Right atrium auricular region (tissue), 2 donors: ENCODE measurements around the gene ZCWPW1. TPM values are rescaled to one million over a fixed set of nuclear protein-coding genes. Genes with fewer than 3 reads are reported as not detected.
"Not testable (repeated sequence)": the region's sequence is repeated elsewhere in the genome, so short reads cannot be mapped to it uniquely, and the experiment has no call there.

Experiments
- DNase-seq: peaks from one replicate; pipeline ENCODE4 v3.0.0-alpha.2; 2019; ENCODE audit warnings: low spot score
- H3K27ac ChIP-seq, 2 donors: fragments of 200-600 bp; sonication (generic); 1 replicate in 1 of 2; 2 replicates in 1 of 2; pipeline ENCODE4 v1.5.1; 2016 to 2019
- H3K27me3 ChIP-seq, 2 donors: fragments of 200-600 bp; sonication (generic); one replicate each; pipeline versions ENCODE4 v1.5.1 to v1.6.0; 2017 to 2019
- H3K36me3 ChIP-seq: fragments of 200-600 bp; sonication (generic); one replicate; pipeline ENCODE4 v1.5.1; 2016
- H3K4me1 ChIP-seq, 2 donors: fragments of 200-600 bp; sonication (generic); one replicate each; pipeline versions ENCODE4 v1.5.1 to v1.6.0; 2017 to 2019
- H3K4me3 ChIP-seq, 2 donors: fragments of 200-600 bp; sonication (generic); 1 replicate in 1 of 2; 2 replicates in 1 of 2; pipeline ENCODE4 v1.5.1; 2017 to 2019; ENCODE audit warnings: mild to moderate bottlenecking in 1 of 2, moderate library complexity in 1 of 2
- H3K9me3 ChIP-seq, 2 donors: fragments of 200-600 bp; sonication (generic); one replicate each; pipeline ENCODE4 v1.5.1; 2019
- CTCF ChIP-seq, 2 donors: fragments of 200-600 bp; sonication (generic); IDR thresholded peaks; one replicate each; pipeline ENCODE4 v1.5.1; 2019; ENCODE audit warnings: antibody characterized with exemption in 2 of 2
- total RNA-seq, 2 donors: library from RNA; depleted of rRNA; stranded (reverse); fragments of >200 nt; gene quantifications; one replicate each; pipeline ENCODE4 v1.1.0, GENCODE V29; 2016

ZCWPW1 gene
- total RNA-seq, 2 donors from 2014 or later: 2.1 to 8.5 TPM

- TF ChIP-seq CTCF (IDR thresholded peaks at IDR 0.05): no peak
- Histone ChIP-seq H3K27ac (no peak overlapping the region), H3K27me3 (no peaks in the 10 kb centered on the region), H3K9me3 (no peaks in the 10 kb centered on the region), H3K4me1 (peaks cover 0 to 3% of the 10 kb centered on the region in 2 donors), H3K36me3 (no peaks in the 10 kb centered on the region), H3K4me3 (no peak overlapping the region)
- no peak for DNase-seq
Measured at GRCh38 chr7:100376066-100376465, 52.4 kb downstream of the ZCWPW1 start.

DNA sequence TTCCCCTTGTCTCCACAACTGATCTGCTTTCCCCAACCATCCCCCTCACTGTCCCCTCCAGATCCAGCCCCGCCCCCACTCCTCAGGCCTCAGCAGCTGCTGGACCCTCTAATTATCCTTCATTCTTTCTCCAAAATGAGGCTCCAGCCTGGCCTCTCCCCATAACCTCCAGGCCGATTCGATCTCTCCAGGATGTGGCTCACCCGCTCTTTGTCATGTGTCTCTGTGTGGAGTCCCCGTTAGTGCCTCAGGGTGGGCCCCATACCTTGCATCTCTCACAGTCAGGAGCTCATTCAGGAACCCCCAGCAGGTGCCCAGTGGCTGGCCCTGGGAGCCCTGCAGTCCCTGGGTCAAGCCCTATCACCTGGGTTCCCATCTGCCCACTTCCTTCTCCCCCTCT is 53.9 kb downstream of the ZCWPW1 start:
- Histone ChIP-seq H3K27me3 (no peaks in the 10 kb centered on the region), H3K4me3 (no peak overlapping the region), H3K36me3 (no peaks in the 10 kb centered on the region), H3K4me1 (peaks cover 0 to 3% of the 10 kb centered on the region in 2 donors), H3K9me3 (no peaks in the 10 kb centered on the region), H3K27ac (no peak overlapping the region)
- no peak for TF ChIP-seq CTCF (IDR thresholded peaks at IDR 0.05)
- DNase-seq: no peak

- H3K9me3 ChIP-seq, H3K27me3 ChIP-seq, H3K4me1 ChIP-seq, H3K4me3 ChIP-seq, H3K36me3 ChIP-seq, DNase-seq: not testable (repeated sequence)
- H3K27ac ChIP-seq: peak overlapping the region; percentile 46 to 54
Measured at GRCh38 chr7:100373870-100374598, 54.5 kb downstream of the ZCWPW1 start.

GRCh38 chr7:100373261-100373831 is 55.2 kb downstream of the ZCWPW1 start, which contains the start of gene PILRA:
PILRA (plus strand) TSS chr7:100373487; CDS start chr7:100373657, 170 bp downstream.
- no peak for TF ChIP-seq CTCF (IDR thresholded peaks at IDR 0.05)
- Histone ChIP-seq H3K27ac (peak within 1 kb of the TSS; percentile 46 to 54), H3K4me1 (peaks cover 0 to 3% of the 10 kb centered on the region in 2 donors), H3K36me3 (no peaks in the 10 kb centered on the region), H3K27me3 (no peaks in the 10 kb centered on the region), H3K9me3 (no peaks in the 10 kb centered on the region), H3K4me3 (peak within 1 kb of the TSS in 1 of 2 donors; percentile 21)
- no peak for DNase-seq

- no peaks in the 10 kb centered on the region for H3K9me3 ChIP-seq
- H3K4me1 ChIP-seq: peaks cover 0 to 3% of the 10 kb centered on the region in 2 donors
- H3K4me3 ChIP-seq: no peak overlapping the region
- H3K27ac ChIP-seq: peak overlapping the region; percentile 10 to 46
- no peak for TF ChIP-seq CTCF (IDR thresholded peaks at IDR 0.05)
- H3K27me3 ChIP-seq: no peaks in the 10 kb centered on the region
- no peak for DNase-seq
- no peaks in the 10 kb centered on the region for H3K36me3 ChIP-seq
Measured at GRCh38 chr7:100372694-100373093, 55.8 kb downstream of the ZCWPW1 start.

DNA sequence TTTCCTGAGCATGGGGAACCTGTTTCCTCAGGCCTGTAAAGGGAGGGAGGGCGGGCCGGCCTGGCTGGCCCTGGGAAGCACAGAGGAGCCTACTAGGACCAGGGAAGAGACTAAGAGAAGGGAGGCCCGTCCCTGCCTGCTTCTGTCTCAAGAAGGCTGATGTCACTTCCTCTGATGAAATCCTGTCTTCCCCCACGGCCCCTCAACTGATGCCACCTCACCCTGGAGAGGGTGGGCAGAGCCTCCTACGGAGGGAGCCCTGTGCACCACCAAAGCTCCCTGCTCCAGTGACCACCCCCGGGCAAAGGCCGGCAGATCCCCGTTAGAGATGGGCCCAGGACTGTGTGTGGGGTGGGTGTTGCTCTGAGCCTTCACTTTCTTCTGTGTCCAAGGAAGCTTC is 56.2 kb downstream of the ZCWPW1 start:
- Histone ChIP-seq H3K27me3 (no peaks in the 10 kb centered on the region), H3K4me3 (no peak overlapping the region), H3K36me3 (no peaks in the 10 kb centered on the region), H3K4me1 (peaks cover 0 to 3% of the 10 kb centered on the region in 2 donors), H3K27ac (peak overlapping the region; percentile 10 to 46), H3K9me3 (no peaks in the 10 kb centered on the region)
- TF ChIP-seq CTCF (IDR thresholded peaks at IDR 0.05): no peak
- peak; percentile 65 for DNase-seq
